ENCODE data around the gene PNPLA3.

GRCh38 chr22:43892183-43892894 lies 31.3 kb upstream of the PNPLA3 start:
- TF ChIP-seq CTCF (IDR thresholded peaks at IDR 0.05; ENCODE audit: insufficient read depth, low read length) (no peak), POLR2AphosphoS5 (IDR thresholded peaks at IDR 0.05; ENCODE audit: low read depth) (no peak), REST (IDR thresholded peaks at IDR 0.05; ENCODE audit: insufficient replicate concordance, low read depth) (no peak), GABPA (IDR thresholded peaks at IDR 0.05; ENCODE audit: low read depth) (no peak)
